NCI-H128 (cell line): ENCODE data around the gene RNF186.
"Not testable (repeated sequence)": the region's sequence is repeated elsewhere in the genome, so short reads cannot be mapped to it uniquely, and the experiment has no call there.

ENCODE experiments used
- DNase-seq: peaks from one replicate; lab custom pipeline; 2025; ENCODE audit not compliant: unreplicated experiment; lab: John Stamatoyannopoulos, UW

RNF186 gene

GRCh38 chr1:19814681-19815503 is at the start of gene RNF186:
RNF186 (minus strand) TSS chr1:19815283; CDS start chr1:19815101, 182 bp downstream.
- DNase-seq = no peak

GRCh38 chr1:19864570-19865160 is 49.6 kb upstream of the RNF186 start:
- DNase-seq = no peak

- no peak for DNase-seq
Measured at GRCh38 chr1:19862944-19863343, 47.9 kb upstream of the RNF186 start.

GRCh38 chr1:19861842-19862530 is 46.9 kb upstream of the RNF186 start:
- no peak for DNase-seq

- no peak for DNase-seq
Measured at GRCh38 chr1:19861034-19861433, 46.0 kb upstream of the RNF186 start.

GRCh38 chr1:19860418-19860817 is 45.3 kb upstream of the RNF186 start:
- no peak for DNase-seq

GRCh38 chr1:19859876-19860275 is 44.8 kb upstream of the RNF186 start:
- DNase-seq = no peak

- DNase-seq = no peak
Measured at GRCh38 chr1:19858893-19859292, 43.8 kb upstream of the RNF186 start.

GRCh38 chr1:19854866-19855265 is 39.8 kb upstream of the RNF186 start:
- DNase-seq = no peak

- DNase-seq = no peak
Measured at GRCh38 chr1:19852036-19852435, 37.0 kb upstream of the RNF186 start.

- no peak for DNase-seq
Measured at GRCh38 chr1:19850214-19850613, 35.1 kb upstream of the RNF186 start.

- DNase-seq = not testable (repeated sequence)
Measured at GRCh38 chr1:19849307-19849706, 34.2 kb upstream of the RNF186 start.

GRCh38 chr1:19847334-19847733 is 32.3 kb upstream of the RNF186 start:
- DNase-seq = not testable (repeated sequence)

GRCh38 chr1:19846338-19846737 is 31.3 kb upstream of the RNF186 start:
- DNase-seq = no peak

GRCh38 chr1:19845555-19845954 is 30.5 kb upstream of the RNF186 start:
- DNase-seq = no peak

GRCh38 chr1:19844731-19845495 is 29.8 kb upstream of the RNF186 start:
- no peak for DNase-seq

- DNase-seq = no peak
Measured at GRCh38 chr1:19840228-19840627, 25.1 kb upstream of the RNF186 start.

GRCh38 chr1:19837866-19838265 is 22.8 kb upstream of the RNF186 start:
- no peak for DNase-seq

GRCh38 chr1:19835578-19835977 is 20.5 kb upstream of the RNF186 start:
- DNase-seq = no peak

- DNase-seq = no peak
Measured at GRCh38 chr1:19831441-19831840, 16.4 kb upstream of the RNF186 start.

- DNase-seq = no peak
Measured at GRCh38 chr1:19828546-19828945, 13.5 kb upstream of the RNF186 start.
